ENCODE results near the gene KRT26.

- TF ChIP-seq CTCF (IDR thresholded peaks at IDR 0.05; ENCODE audit: insufficient read depth, low read length, poor library complexity, severe bottlenecking) (no peak), EZH2phosphoT487 (conservative IDR thresholded peaks at IDR 0.05; ENCODE audit: low read length) (no peak)
Observed at GRCh38 chr17:40717776-40718175, 54.2 kb downstream of the KRT26 start.

All from SU-DHL-6 (cell line).